Lower leg skin (tissue), 4 donors: Measurements from ENCODE around the gene UGT1A1. TPM values are rescaled to one million over a fixed set of nuclear protein-coding genes. Genes with fewer than 3 reads are reported as not detected.

Experiments
- DNase-seq, 2 donors: peaks; one replicate each; pipeline ENCODE4 v3.0.0-alpha.2; 2019; ENCODE audit warnings: low spot score in 2 of 2
- H3K4me3 ChIP-seq: fragments of 200-600 bp; sonication (generic); 2 replicates; pipeline ENCODE4 v1.5.1; 2017; ENCODE audit warnings: mild to moderate bottlenecking, low read depth; ENCODE audit not compliant: poor library complexity, severe bottlenecking
- CTCF ChIP-seq, 3 donors: fragments of 450-650 bp; IDR thresholded peaks; one replicate each; pipeline ENCODE4 v1.5.1; 2016; ENCODE audit warnings: antibody characterized with exemption in 3 of 3, mild to moderate bottlenecking in 3 of 3, moderate library complexity in 2 of 3
- POLR2A ChIP-seq, 2 donors: fragments of 450-650 bp; IDR thresholded peaks; one replicate each; pipeline ENCODE4 v1.6.1; 2016 to 2017; ENCODE audit warnings: antibody characterized with exemption in 2 of 2, mild to moderate bottlenecking in 1 of 2, moderate library complexity in 1 of 2
- WGBS, 2 donors: methylation state at CpG; one replicate each; pipeline ENCODE4 v1.1.5; 2018; 5-methylcytosine and 5-hydroxymethylcytosine counted together
- intact Hi-C: fragments of 100-400 bp; cut with DNase I; formaldehyde crosslinking; loops from one replicate; pipeline ENCODE4 v1.15.0; 2023; ENCODE audit warnings: low total_unique reads
- total RNA-seq, 4 donors: library from RNA; depleted of rRNA; stranded (reverse); fragments of >200 nt; gene quantifications; one replicate each; pipeline ENCODE4 v1.1.0, GENCODE V29; 2016

UGT1A1 gene
- total RNA-seq, 4 donors from 2014 or later, result 0.21 to 0.80 (median 0.36) TPM

- intact Hi-C loops, result no loop called here
- 86 to 91% methylated on average over 7 of the region's 7 CpGs for WGBS, 2 donors
- DNase-seq, result peak in 1 of 2 donors; percentile 31
Observed at GRCh38 chr2:233800208-233800607, 40.1 kb downstream of the UGT1A1 start.

GRCh38 chr2:233801357-233802131 is 41.5 kb downstream of the UGT1A1 start:
- 80 to 83% methylated on average over 9 of the region's 9 CpGs for WGBS, 2 donors
- TF ChIP-seq CTCF (IDR thresholded peaks at IDR 0.05) (no peak), POLR2A (IDR thresholded peaks at IDR 0.05) (no peak)
- intact Hi-C loops, result no loop called here
- H3K4me3 ChIP-seq, result no peak overlapping the region
- DNase-seq, result peak in 1 of 2 donors; percentile 60

More at GRCh38 chr2:233800208-233800607, 40.1 kb downstream of the UGT1A1 start:
- no peak for TF ChIP-seq CTCF (IDR thresholded peaks at IDR 0.05)
- H3K4me3 ChIP-seq, result no peak overlapping the region

GRCh38 chr2:233802132-233802815 is 42.2 kb downstream of the UGT1A1 start:
- DNase-seq, result no peak
- TF ChIP-seq CTCF (IDR thresholded peaks at IDR 0.05), result no peak
- no peak for TF ChIP-seq POLR2A (IDR thresholded peaks at IDR 0.05)
- intact Hi-C loops, result no loop called here
- no peak overlapping the region for H3K4me3 ChIP-seq
- 68 to 80% methylated on average over 3 of the region's 3 CpGs for WGBS, 2 donors

- TF ChIP-seq POLR2A (IDR thresholded peaks at IDR 0.05) (no peak), CTCF (IDR thresholded peaks at IDR 0.05) (no peak)
- intact Hi-C loops, result no loop called here
- no peak overlapping the region for H3K4me3 ChIP-seq
- 69% methylated on average over 2 of the region's 2 CpGs for WGBS, 2 donors
- no peak for DNase-seq
Observed at GRCh38 chr2:233803292-233803911, 43.3 kb downstream of the UGT1A1 start.

- no peak overlapping the region for H3K4me3 ChIP-seq
- intact Hi-C loops, result no loop called here
- TF ChIP-seq CTCF (IDR thresholded peaks at IDR 0.05) (no peak), POLR2A (IDR thresholded peaks at IDR 0.05) (no peak)
- DNase-seq, result peak in 1 of 2 donors; percentile 72
- 62 to 70% methylated on average over 8 of the region's 8 CpGs for WGBS, 2 donors
Observed at GRCh38 chr2:233803994-233804393, 43.9 kb downstream of the UGT1A1 start.
